H1 (cell line): ENCODE data around the gene SNX13. TPM values are rescaled to one million over a fixed set of nuclear protein-coding genes. Genes with fewer than 3 reads are reported as not detected.

Source experiments
- CTCF ChIA-PET: fragments of 300-600 bp; sonication (Branson Sonifier 250); formaldehyde crosslinking; loops from one replicate; lab custom pipeline; 2021; ENCODE audit not compliant: partially characterized antibody; lab: Charles Lee
- POLR2A ChIA-PET: fragments of 300-600 bp; sonication (Branson Sonifier 250); formaldehyde crosslinking; loops from one replicate; lab custom pipeline; 2021; ENCODE audit warnings: inconsistent platforms; ENCODE audit not compliant: partially characterized antibody; lab: Charles Lee
- DNase-seq, 2 experiments: peaks; one replicate each; pipeline versions ENCODE4 v3.0.0 to v3.0.0-alpha.2; 2010 to 2022; ENCODE audit warnings: low spot score in 2 of 2, low read depth in 1 of 2, mixed read lengths in 1 of 2
- FAIRE-seq: peaks from 2 replicates; lab custom pipeline; 2011; peaks lifted over from hg19 to GRCh38; lab: Jason Lieb, UNC
- H2AFZ ChIP-seq: 2 replicates; pipeline ENCODE4 v1.8.1; 2012; ENCODE audit warnings: low read length, inconsistent platforms
- H2AK5ac ChIP-seq: 2 replicates; pipeline ENCODE4 v1.6.1; 2013; ENCODE audit warnings: low read depth, low read length
- H2BK120ac ChIP-seq: replicated peaks from 2 replicates; pipeline ENCODE3; 2013; ENCODE audit warnings: low read depth, low read length, inconsistent platforms
- H2BK12ac ChIP-seq: 2 replicates; pipeline ENCODE4 v1.6.1; 2013; ENCODE audit warnings: low read depth, low read length
- H2BK15ac ChIP-seq: 2 replicates; pipeline ENCODE4 v1.6.1; 2013; ENCODE audit warnings: low read length
- H2BK20ac ChIP-seq: 2 replicates; pipeline ENCODE4 v1.6.1; 2013; ENCODE audit warnings: low read length
- H2BK5ac ChIP-seq: 2 replicates; pipeline ENCODE4 v1.6.1; 2013; ENCODE audit warnings: low read depth, low read length
- H3K14ac ChIP-seq: 2 replicates; pipeline ENCODE4 v1.6.1; 2013; ENCODE audit warnings: inconsistent platforms; ENCODE audit not compliant: insufficient read length
- H3K18ac ChIP-seq: 2 replicates; pipeline ENCODE4 v1.6.1; 2013; ENCODE audit warnings: low read length; ENCODE audit errors: extremely low read depth
- H3K23ac ChIP-seq: 2 replicates; pipeline ENCODE4 v1.6.1; 2013; ENCODE audit warnings: inconsistent platforms; ENCODE audit not compliant: insufficient read length
- H3K23me2 ChIP-seq: 2 replicates; pipeline ENCODE4 v1.6.1; 2013; ENCODE audit warnings: low read depth, low read length
- H3K27ac ChIP-seq: 2 replicates; pipeline ENCODE4 v1.6.1; 2011; ENCODE audit warnings: low read depth, low read length, inconsistent platforms
- H3K27me3 ChIP-seq, 4 experiments: replicated peaks in 1 of 4; 1 replicate in 1 of 4; 2 replicates in 3 of 4; pipeline versions ENCODE4 v1.6.1 to v1.8.1; 2011 to 2013; ENCODE audit warnings: low read length in 3 of 4, mild to moderate bottlenecking in 3 of 4, inconsistent platforms in 2 of 4, mixed read lengths in 2 of 4, moderate library complexity in 1 of 4; ENCODE audit not compliant: control insufficient read depth in 3 of 4, insufficient read depth in 3 of 4; ENCODE audit errors: extremely low read depth in 1 of 4
- H3K36me3 ChIP-seq, 4 experiments: 2 replicates each; pipeline versions ENCODE4 v1.6.1 to v1.8.1; 2011 to 2013; ENCODE audit warnings: mild to moderate bottlenecking in 4 of 4, low read length in 3 of 4, moderate library complexity in 2 of 4, control low read depth in 1 of 4, inconsistent platforms in 1 of 4; ENCODE audit not compliant: insufficient read depth in 4 of 4, control insufficient read depth in 2 of 4
- H3K4ac ChIP-seq: replicated peaks from 2 replicates; pipeline ENCODE3; 2013; ENCODE audit warnings: low read length, low read depth, mixed read lengths, inconsistent platforms; ENCODE audit not compliant: insufficient read length
- H3K4me1 ChIP-seq, 4 experiments: replicated peaks in 1 of 4; 1 replicate in 1 of 4; 2 replicates in 3 of 4; pipeline versions ENCODE4 v1.6.1 to v1.8.1; 2011 to 2013; ENCODE audit warnings: low read length in 3 of 4, inconsistent platforms in 2 of 4, mixed read lengths in 1 of 4; ENCODE audit not compliant: insufficient read depth in 4 of 4, control insufficient read depth in 3 of 4
- H3K4me2 ChIP-seq, 2 experiments: 2 replicates each; pipeline versions ENCODE4 v1.6.1 to v1.8.1; 2011 to 2013; ENCODE audit warnings: low read depth in 2 of 2, low read length in 2 of 2, control low read depth in 1 of 2, inconsistent platforms in 1 of 2, mild to moderate bottlenecking in 1 of 2; ENCODE audit not compliant: insufficient read depth in 1 of 2
- H3K4me3 ChIP-seq, 4 experiments: fragments of 200-600, 300-600 bp in 1 of 4; sonication (generic), shearing (Covaris generic), sonication (Bioruptor Twin) in 1 of 4; 2 replicates each; pipeline versions ENCODE4 v1.5.1 to v1.8.1; 2011 to 2016; ENCODE audit warnings: low read length in 4 of 4, low read depth in 3 of 4, control low read depth in 2 of 4, inconsistent platforms in 2 of 4, mild to moderate bottlenecking in 2 of 4, mixed read lengths in 1 of 4, moderate library complexity in 1 of 4; ENCODE audit not compliant: insufficient read depth in 2 of 4; ENCODE audit errors: extremely low read depth in 1 of 4
- H3K56ac ChIP-seq: replicated peaks from 2 replicates; pipeline ENCODE3; 2013; ENCODE audit warnings: low read depth, mild to moderate bottlenecking, mixed read lengths, low read length, inconsistent platforms; ENCODE audit not compliant: insufficient read length
- H3K79me1 ChIP-seq: 2 replicates; pipeline ENCODE4 v1.6.1; 2013; ENCODE audit warnings: low read depth, low read length, control low read depth
- H3K79me2 ChIP-seq, 2 experiments: 2 replicates each; pipeline versions ENCODE4 v1.6.1 to v1.8.1; 2012 to 2013; ENCODE audit warnings: low read length in 2 of 2, mild to moderate bottlenecking in 2 of 2, inconsistent platforms in 1 of 2; ENCODE audit not compliant: insufficient read depth in 2 of 2, control insufficient read depth in 1 of 2
- H3K9ac ChIP-seq, 4 experiments: replicated peaks in 1 of 4; 1 replicate in 1 of 4; 2 replicates in 3 of 4; pipeline versions ENCODE4 v1.6.1 to v1.8.1; 2011 to 2013; ENCODE audit warnings: low read depth in 3 of 4, low read length in 3 of 4, control low read depth in 2 of 4, mild to moderate bottlenecking in 2 of 4, moderate library complexity in 2 of 4, inconsistent platforms in 1 of 4; ENCODE audit errors: extremely low read depth in 1 of 4
- H3K9me3 ChIP-seq, 2 experiments: 2 replicates each; pipeline versions ENCODE4 v1.6.1 to v1.8.1; 2012 to 2013; ENCODE audit warnings: mild to moderate bottlenecking in 2 of 2, moderate library complexity in 2 of 2, control low read depth in 1 of 2, inconsistent platforms in 1 of 2, low read depth in 1 of 2, low read length in 1 of 2, mixed read lengths in 1 of 2; ENCODE audit not compliant: insufficient read depth in 2 of 2
- H4K20me1 ChIP-seq, 2 experiments: replicated peaks in 1 of 2; 2 replicates each; pipeline versions ENCODE3 to v1.8.1; 2011 to 2013; ENCODE audit warnings: inconsistent platforms in 2 of 2, low read length in 2 of 2, mild to moderate bottlenecking in 1 of 2; ENCODE audit not compliant: insufficient read depth in 2 of 2, control insufficient read depth in 1 of 2
- H4K5ac ChIP-seq: 2 replicates; pipeline ENCODE4 v1.6.1; 2013; ENCODE audit warnings: low read length, low read depth, mixed read lengths, inconsistent platforms; ENCODE audit not compliant: insufficient read length
- H4K8ac ChIP-seq: 2 replicates; pipeline ENCODE4 v1.8.0; 2013; ENCODE audit warnings: mild to moderate bottlenecking, moderate library complexity, low read length, inconsistent platforms; ENCODE audit not compliant: insufficient read depth; ENCODE audit errors: extremely low read depth
- H4K91ac ChIP-seq: replicated peaks from 2 replicates; pipeline ENCODE3; 2013; ENCODE audit warnings: low read length, mixed read lengths, inconsistent platforms; ENCODE audit not compliant: insufficient read length
- ATF2 ChIP-seq: IDR thresholded peaks from 2 replicates; pipeline ENCODE4 v1.6.1; 2012; ENCODE audit warnings: low read length, inconsistent platforms
- EGR1 ChIP-seq: IDR thresholded peaks from 2 replicates; pipeline ENCODE4 v1.6.1; 2011; ENCODE audit warnings: low read depth, low read length, borderline replicate concordance
- SIX5 ChIP-seq: IDR thresholded peaks from 2 replicates; pipeline ENCODE4 v1.6.1; 2011; ENCODE audit warnings: mild to moderate bottlenecking, low read depth, low read length
- SUZ12 ChIP-seq: fragments of 200-600 bp; sonication (generic); IDR thresholded peaks from 2 replicates; pipeline ENCODE4 v1.6.1; 2012; ENCODE audit warnings: mild to moderate bottlenecking, inconsistent platforms, low read length, moderate library complexity, mixed read lengths
- TCF12 ChIP-seq: IDR thresholded peaks from 2 replicates; pipeline ENCODE4 v1.6.1; 2011; ENCODE audit warnings: low read depth, mild to moderate bottlenecking, low read length
- WGBS, 2 experiments: shearing (Covaris generic) in 1 of 2; methylation state at CpG; one replicate each; pipeline versions ENCODE4 v1.1.6 to v1.1.7; 2013 to 2015; ENCODE audit warnings: low lambda C conversion rate in 2 of 2, mixed read lengths in 2 of 2, inconsistent platforms in 1 of 2, low coverage in 1 of 2, missing lambda C conversion rate in 1 of 2; ENCODE audit not compliant: insufficient replicate concordance in 2 of 2, insufficient coverage in 1 of 2, insufficient read length in 1 of 2; ENCODE audit errors: extremely low coverage in 1 of 2, missing lambda C conversion rate in 1 of 2; 5-methylcytosine and 5-hydroxymethylcytosine counted together
- polyA plus RNA-seq, 7 experiments: library from polyadenylated mRNA; depleted of rRNA in 3 of 7; stranded (reverse) in 5 of 7; unstranded in 2 of 7; fragments of >200 nt in 5 of 7; fragments of 200-250 nt in 2 of 7; gene quantifications; 1 replicate in 5 of 7; 2 replicates in 1 of 7; 4 replicates in 1 of 7; pipeline versions ENCODE4 v1.2.1 to v1.2.3, GENCODE V29; 2011 to 2013; ENCODE audit warnings: missing spikeins in 2 of 7, mixed read lengths in 2 of 7
- total RNA-seq: library from RNA; stranded (reverse); fragmentation: NEBNext Ultra II Directional; extraction: Animal tissue kit (Norgen Biotek cat#: 25700); gene quantifications from 2 replicates; pipeline ENCODE4 v1.2.1, GENCODE V29; 2021

SNX13 gene
- total and polyA plus RNA-seq, 2 of the 8 experiments (the other 6 are each of a cell fraction or from before 2014, with no cell fraction given), result 5.5 to 27.4 TPM

- POLR2A ChIA-PET, result no interaction called here
- no peak overlapping the region for H2BK20ac ChIP-seq
- TF ChIP-seq TCF12 (no peak), EGR1 (no peak), ATF2 (no peak), SUZ12 (no peak), SIX5 (no peak)
These were observed 43.1 kb upstream of the SNX13 start for GRCh38 chr7:17983221-17984062.

More at GRCh38 chr7:17983221-17984062, 43.1 kb upstream of the SNX13 start:
- Histone ChIP-seq H3K56ac (no peak overlapping the region), H3K4ac (no peak overlapping the region), H3K23me2 (no peaks in the 10 kb centered on the region), H2BK12ac (no peak overlapping the region), H4K5ac (no peak overlapping the region), H3K27ac (no peak overlapping the region), H3K9ac (no peak overlapping the region), H2BK5ac (no peak overlapping the region), H3K14ac (no peak overlapping the region), H3K79me2 (no peaks in the 10 kb centered on the region), H3K4me3 (no peak overlapping the region), H2AFZ (no peak overlapping the region), H3K23ac (no peak overlapping the region), H3K4me1 (no peaks in the 10 kb centered on the region), H2BK120ac (no peak overlapping the region), H4K91ac (no peak overlapping the region), H3K9me3 (no peaks in the 10 kb centered on the region), H2BK15ac (no peak overlapping the region), H3K27me3 (no peaks in the 10 kb centered on the region), H3K4me2 (no peak overlapping the region), H4K8ac (no peak overlapping the region), H3K36me3 (no peaks in the 10 kb centered on the region), H3K18ac (no peak overlapping the region), H4K20me1 (no peaks in the 10 kb centered on the region), H2AK5ac (no peak overlapping the region), H3K79me1 (no peaks in the 10 kb centered on the region)
- FAIRE-seq (no peak), DNase-seq (no peak)
- 91% methylated on average over 3 of the region's 3 CpGs; no CpG with 5 or more reads in 1 of the 2 experiments for WGBS, 2 experiments
- CTCF ChIA-PET, result interaction anchor here (1.0 to 12.3 kb wide), 5 partner anchors 9 to 212 kb away, joined by 3 to 149 read pairs (median 4); no protein-coding TSS in a partner anchor
